ENCODE measurements around the gene MACROD2. TPM values are rescaled to one million over a fixed set of nuclear protein-coding genes. Genes with fewer than 3 reads are reported as not detected.

The MACROD2 gene
- total and polyA plus RNA-seq, 2 of the 4 experiments (the other 2 are of a cell fraction) = not detected

- peaks cover 18% of the 10 kb centered on the region for H3K9me3 ChIP-seq (ENCODE audit: control insufficient read depth, insufficient read depth, low read length)
- WGBS, 2 experiments (ENCODE audit: extremely low coverage in 2 of 2, insufficient read length in 1 of 2) = 60% methylated on average over 1 of the region's 2 CpGs; no CpG with 5 or more reads in 1 of the 2 experiments
- H3K14ac ChIP-seq (replicated peaks; ENCODE audit: low read depth, low read length) = no peak overlapping the region
- no peak overlapping the region for H2AFZ ChIP-seq (replicated peaks; ENCODE audit: low read length, poor library complexity)
- H3K4ac ChIP-seq (ENCODE audit: low read depth, low read length) = no peak overlapping the region
- no peak overlapping the region for H2AK5ac ChIP-seq (ENCODE audit: low read depth, low read length)
- H2BK15ac ChIP-seq (ENCODE audit: low read depth, low read length) = no peak overlapping the region
- no peaks in the 10 kb centered on the region for H3K9me1 ChIP-seq (ENCODE audit: insufficient read depth, low read length)
- H3K4me2 ChIP-seq (ENCODE audit: low read depth, low read length) = no peak overlapping the region
- H4K20me1 ChIP-seq (ENCODE audit: insufficient read depth, low read length) = no peaks in the 10 kb centered on the region
- no peaks in the 10 kb centered on the region for H3K4me1 ChIP-seq (ENCODE audit: control insufficient read depth, insufficient read depth, low read length)
- H3K27ac ChIP-seq (ENCODE audit: insufficient read depth, low read length) = no peak overlapping the region
- H4K91ac ChIP-seq (ENCODE audit: insufficient read depth, low read depth, low read length) = no peak overlapping the region
- H3K4me3 ChIP-seq (ENCODE audit: insufficient read depth, low read depth, low read length) = no peak overlapping the region
- DNase-seq = no peak
- TF ChIP-seq CEBPB (IDR thresholded peaks at IDR 0.05; ENCODE audit: low read depth, low read length) (no peak), RCOR1 (IDR thresholded peaks at IDR 0.05; ENCODE audit: insufficient replicate concordance, low read length) (no peak), RFX5 (IDR thresholded peaks at IDR 0.05; ENCODE audit: low read depth, low read length) (no peak), MAZ (IDR thresholded peaks at IDR 0.05; ENCODE audit: borderline replicate concordance, low read depth, low read length) (no peak), ELK1 (IDR thresholded peaks at IDR 0.05; ENCODE audit: borderline replicate concordance, low read depth, low read length) (no peak), NFE2L2 (IDR thresholded peaks at IDR 0.05; ENCODE audit: low read depth, low read length) (no peak), MAFK (IDR thresholded peaks at IDR 0.05; ENCODE audit: low read depth, low read length) (no peak), CHD1 (IDR thresholded peaks at IDR 0.05; ENCODE audit: low read depth, low read length) (no peak), USF2 (IDR thresholded peaks at IDR 0.05; ENCODE audit: low read depth, low read length) (no peak), BHLHE40 (IDR thresholded peaks at IDR 0.05; ENCODE audit: low read depth, low read length) (no peak), MXI1 (IDR thresholded peaks at IDR 0.05; ENCODE audit: borderline replicate concordance, low read depth, low read length) (no peak), RAD21 (IDR thresholded peaks at IDR 0.05; ENCODE audit: low read length) (no peak), POLR2A (IDR thresholded peaks at IDR 0.05; ENCODE audit: low read depth, low read length) (no peak), SMC3 (IDR thresholded peaks at IDR 0.05; ENCODE audit: low read depth, low read length) (no peak), FOS (IDR thresholded peaks at IDR 0.05; ENCODE audit: low read depth, low read length) (no peak), CTCF (conservative IDR thresholded peaks at IDR 0.05; ENCODE audit: low read depth, low read length) (no peak)
- no TSS peak for BruUV-seq (replicated peaks)
- no peak overlapping the region for H3K56ac ChIP-seq (ENCODE audit: extremely low read depth, insufficient read depth, low read length)
- H2BK120ac ChIP-seq (ENCODE audit: low read depth, low read length) = no peak overlapping the region
- no peak overlapping the region for H4K8ac ChIP-seq (ENCODE audit: low read depth in 2 of 2, low read length in 2 of 2)
- dilution Hi-C loops (cut with HindIII; ENCODE audit: low sequenced_read_pairs, unreplicated experiment) (no loop called here), intact Hi-C loops (cut with micrococcal nuclease) (no loop called here), in situ Hi-C loops (cut with MboI; ENCODE audit: low sequenced_read_pairs) (no loop called here)
- H3K27me3 ChIP-seq (ENCODE audit: control insufficient read depth, insufficient read depth, low read length) = no peaks in the 10 kb centered on the region
- no peaks in the 10 kb centered on the region for H3K79me1 ChIP-seq (ENCODE audit: low read depth in 1 of 2, low read length in 2 of 2)
- H2BK20ac ChIP-seq (ENCODE audit: low read depth, low read length) = no peak overlapping the region
- no peak overlapping the region for H3K23ac ChIP-seq (ENCODE audit: low read depth, low read length)
- H3K36me3 ChIP-seq (ENCODE audit: control insufficient read depth, insufficient read depth, low read length) = no peaks in the 10 kb centered on the region
- no peak overlapping the region for H4K5ac ChIP-seq (ENCODE audit: low read depth, low read length)
- H3K9ac ChIP-seq (ENCODE audit: low read depth, low read length) = no peak overlapping the region
- POLR2A ChIA-PET (ENCODE audit: unreplicated experiment) = no interaction called here
- no peak overlapping the region for H3K18ac ChIP-seq (ENCODE audit: low read depth, low read length)
- no peak for ATAC-seq (ENCODE audit: low read depth)
- no peak overlapping the region for H2AK9ac ChIP-seq (replicated peaks; ENCODE audit: low read depth, low read length, poor library complexity)
- H2BK5ac ChIP-seq (ENCODE audit: low read depth, low read length, poor library complexity, severe bottlenecking) = no peak overlapping the region
- CTCF ChIA-PET = no interaction called here
Observed at GRCh38 chr20:15179381-15179780, 1184.1 kb downstream of the MACROD2 start.

All from IMR-90 (cell line).